WERI-Rb-1 (cell line): ENCODE results near the gene SLC35B1.
"Not testable (repeated sequence)": the region's sequence is repeated elsewhere in the genome, so short reads cannot be mapped to it uniquely, and the experiment has no call there.

Experiments used
- DNase-seq: peaks from one replicate; pipeline ENCODE4 v3.0.0-alpha.2; 2020
- H3K27ac ChIP-seq: fragments of 250-450 bp; sonication (Bioruptor Pico); 2 replicates; pipeline ENCODE4 v1.5.1; 2020; ENCODE audit warnings: mild to moderate bottlenecking, moderate library complexity
- H3K27me3 ChIP-seq: fragments of 250-450 bp; sonication (Bioruptor Pico); 2 replicates; pipeline ENCODE4 v1.5.1; 2021; ENCODE audit warnings: mild to moderate bottlenecking, low read depth, moderate library complexity; ENCODE audit not compliant: insufficient read depth, severe bottlenecking
- H3K36me3 ChIP-seq: fragments of 250-450 bp; sonication (Bioruptor Pico); 2 replicates; pipeline ENCODE4 v1.5.1; 2020; ENCODE audit warnings: mild to moderate bottlenecking, moderate library complexity
- H3K4me3 ChIP-seq: 2 replicates; pipeline ENCODE4 v1.5.1; 2011; ENCODE audit warnings: low read depth, mild to moderate bottlenecking, control low read depth, low read length
- H3K9me3 ChIP-seq: fragments of 250-450 bp; sonication (Bioruptor Pico); 2 replicates; pipeline ENCODE4 v1.5.1; 2021; ENCODE audit warnings: mild to moderate bottlenecking, moderate library complexity; ENCODE audit not compliant: severe bottlenecking
- CTCF ChIP-seq: IDR thresholded peaks from 2 replicates; pipeline ENCODE4 v1.5.1; 2011; ENCODE audit warnings: low read depth, mild to moderate bottlenecking, control low read depth, inconsistent platforms, low read length

Gene SLC35B1

GRCh38 chr17:49676276-49676868 is 31.4 kb downstream of the SLC35B1 start:
- no peak for TF ChIP-seq CTCF
- peak overlapping the region; percentile 83; the same call in 1 of the 2 replicates for H3K27ac ChIP-seq
- H3K4me3 ChIP-seq, result peak overlapping the region; percentile 85
- peaks cover 32% of the 10 kb centered on the region for H3K36me3 ChIP-seq
- H3K9me3 ChIP-seq, result peaks cover 6% of the 10 kb centered on the region
- DNase-seq, result no peak
- H3K27me3 ChIP-seq, result no peaks in the 10 kb centered on the region

- peaks cover 36% of the 10 kb centered on the region for H3K36me3 ChIP-seq
- no peak overlapping the region for H3K4me3 ChIP-seq
- no peak for DNase-seq
- no peak for TF ChIP-seq CTCF
- H3K27ac ChIP-seq, result no peak overlapping the region
- H3K27me3 ChIP-seq, result no peaks in the 10 kb centered on the region
- peaks cover 6% of the 10 kb centered on the region for H3K9me3 ChIP-seq
Observed at GRCh38 chr17:49674507-49674906, 33.3 kb downstream of the SLC35B1 start.

GRCh38 chr17:49673679-49674078 is 34.1 kb downstream of the SLC35B1 start:
- not testable (repeated sequence) for H3K27me3 ChIP-seq, DNase-seq, H3K9me3 ChIP-seq, H3K27ac ChIP-seq, H3K4me3 ChIP-seq
- H3K36me3 ChIP-seq, result peaks cover 36% of the 10 kb centered on the region

- TF ChIP-seq CTCF, result no peak
- DNase-seq, result no peak
Observed at GRCh38 chr17:49670641-49671040, 37.1 kb downstream of the SLC35B1 start.

GRCh38 chr17:49670002-49670401 is 37.8 kb downstream of the SLC35B1 start:
- Histone ChIP-seq H3K36me3 (peaks cover 36% of the 10 kb centered on the region), H3K9me3 (no peaks in the 10 kb centered on the region), H3K4me3 (no peak overlapping the region), H3K27ac (no peak overlapping the region), H3K27me3 (no peaks in the 10 kb centered on the region)
- DNase-seq, result no peak
- no peak for TF ChIP-seq CTCF

More at GRCh38 chr17:49670641-49671040, 37.1 kb downstream of the SLC35B1 start:
- no peak overlapping the region for H3K27ac ChIP-seq
- H3K4me3 ChIP-seq, result no peak overlapping the region
- no peaks in the 10 kb centered on the region for H3K9me3 ChIP-seq
- no peaks in the 10 kb centered on the region for H3K27me3 ChIP-seq
- peaks cover 42% of the 10 kb centered on the region for H3K36me3 ChIP-seq

GRCh38 chr17:49667854-49668253 is 39.9 kb downstream of the SLC35B1 start:
- H3K27me3 ChIP-seq, result no peaks in the 10 kb centered on the region
- TF ChIP-seq CTCF, result no peak

More at GRCh38 chr17:49667854-49668253, 39.9 kb downstream of the SLC35B1 start:
- no peak overlapping the region for H3K4me3 ChIP-seq
- no peak overlapping the region for H3K27ac ChIP-seq
- no peak for DNase-seq
- H3K9me3 ChIP-seq, result no peaks in the 10 kb centered on the region
- peaks cover 21% of the 10 kb centered on the region for H3K36me3 ChIP-seq
